WTC11 (cell line): Measurements from ENCODE around the gene MAEA. TPM values are rescaled to one million over a fixed set of nuclear protein-coding genes. Genes with fewer than 3 reads are reported as not detected.

Source experiments
- EMX1 ChIP-seq: fragments of 250-450 bp; sonication (Bioruptor Pico); IDR thresholded peaks from 2 replicates; pipeline ENCODE4 v1.8.0; 2021; ENCODE audit warnings: mild to moderate bottlenecking
- MXD4 ChIP-seq: fragments of 250-450 bp; sonication (Bioruptor Pico); IDR thresholded peaks from 2 replicates; pipeline ENCODE4 v1.8.0; 2021; ENCODE audit warnings: mild to moderate bottlenecking, moderate library complexity, borderline replicate concordance
- NR1H2 ChIP-seq: sonication (generic); formaldehyde crosslinking; IDR thresholded peaks from 2 replicates; pipeline ENCODE4 v1.9.0; 2021; ENCODE audit warnings: mild to moderate bottlenecking, moderate library complexity, missing genetic modification reagents
- TCF7 ChIP-seq: sonication (generic); formaldehyde crosslinking; IDR thresholded peaks from 2 replicates; pipeline ENCODE4 v1.8.0; 2022; ENCODE audit warnings: mild to moderate bottlenecking, low read depth, missing genetic modification reagents, moderate library complexity
- ZBTB21 ChIP-seq: sonication (generic); formaldehyde crosslinking; IDR thresholded peaks from 2 replicates; pipeline ENCODE4 v1.8.1; 2023; ENCODE audit warnings: mild to moderate bottlenecking, missing genetic modification reagents, borderline replicate concordance
- ZNF219 ChIP-seq: sonication (generic); formaldehyde crosslinking; IDR thresholded peaks from 2 replicates; pipeline ENCODE4 v1.8.0; 2023; ENCODE audit warnings: missing genetic modification reagents, mild to moderate bottlenecking, borderline replicate concordance
- total RNA-seq: library from RNA; stranded (reverse); gene quantifications from 3 replicates; pipeline ENCODE4 v1.2.3, GENCODE V29; 2021
- TF ChIP-seq, protein P1 (sequence below): sonication (generic); formaldehyde crosslinking; IDR thresholded peaks from 2 replicates; pipeline ENCODE4 v1.8.0; 2022; ENCODE audit warnings: missing genetic modification reagents
- TF ChIP-seq, protein P2 (sequence below): sonication (generic); formaldehyde crosslinking; IDR thresholded peaks from 2 replicates; pipeline ENCODE4 v1.8.0; 2023; ENCODE audit warnings: missing genetic modification reagents
- TF ChIP-seq, protein P3 (sequence below): sonication (generic); formaldehyde crosslinking; IDR thresholded peaks from 2 replicates; pipeline ENCODE4 v1.8.1; 2022; ENCODE audit warnings: low read depth, mild to moderate bottlenecking, moderate library complexity, missing genetic modification reagents, borderline replicate concordance
- TF ChIP-seq, protein P4 (sequence below): sonication (generic); formaldehyde crosslinking; IDR thresholded peaks from 2 replicates; pipeline ENCODE4 v1.8.0; 2023; ENCODE audit warnings: mild to moderate bottlenecking, missing genetic modification reagents
- TF ChIP-seq, protein P5 (sequence below): fragments of 250-450 bp; sonication (Bioruptor Pico); IDR thresholded peaks from 2 replicates; pipeline ENCODE4 v1.8.0; 2021; ENCODE audit warnings: mild to moderate bottlenecking
- TF ChIP-seq, protein P6 (sequence below): sonication (generic); formaldehyde crosslinking; conservative IDR thresholded peaks from 2 replicates; pipeline ENCODE4 v1.8.1; 2022; ENCODE audit warnings: mild to moderate bottlenecking, missing genetic modification reagents
- TF ChIP-seq, protein P7 (sequence below): fragments of 200-600 bp; IDR thresholded peaks from 2 replicates; pipeline ENCODE4 v1.8.0; 2022; ENCODE audit warnings: antibody characterized with exemption

Gene MAEA
- total RNA-seq, 1 experiment from 2014 or later = 86.9 TPM

DNA sequence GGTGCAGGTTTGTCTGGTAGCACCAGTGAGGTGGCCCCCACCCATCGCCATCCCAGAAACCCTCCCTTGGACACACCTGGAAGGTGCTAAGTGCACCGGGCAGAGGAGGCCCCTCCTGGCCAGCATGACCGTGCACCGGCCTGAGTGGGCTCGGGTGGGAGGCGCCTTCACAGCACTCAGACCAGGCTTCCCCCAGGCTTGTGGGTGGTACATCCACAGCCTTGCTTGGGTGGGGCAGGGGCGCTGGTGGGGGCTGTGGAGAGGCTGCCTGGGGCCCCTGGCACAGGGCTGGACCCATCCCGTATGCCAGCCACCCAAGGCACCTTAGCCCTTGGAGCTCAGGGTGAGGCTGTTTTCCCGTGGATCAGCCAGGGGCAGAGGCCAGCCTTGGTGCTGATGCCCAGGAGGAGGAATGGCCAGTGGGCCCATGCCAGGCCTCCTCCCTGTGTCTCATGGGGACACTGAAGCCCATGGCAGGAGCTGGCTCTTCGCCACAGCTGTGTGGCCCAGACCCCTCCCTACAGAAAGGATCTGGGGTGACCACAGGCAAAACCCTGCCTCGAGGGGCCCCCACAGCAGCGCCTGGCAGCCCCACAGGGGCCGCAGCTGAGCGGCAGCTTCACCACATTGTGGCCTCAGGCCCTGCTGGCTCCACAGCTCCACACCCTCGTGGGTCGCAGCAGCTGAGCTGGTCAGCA, 95.1 kb downstream of the MAEA start (continued):
- TF ChIP-seq, protein P1, sequence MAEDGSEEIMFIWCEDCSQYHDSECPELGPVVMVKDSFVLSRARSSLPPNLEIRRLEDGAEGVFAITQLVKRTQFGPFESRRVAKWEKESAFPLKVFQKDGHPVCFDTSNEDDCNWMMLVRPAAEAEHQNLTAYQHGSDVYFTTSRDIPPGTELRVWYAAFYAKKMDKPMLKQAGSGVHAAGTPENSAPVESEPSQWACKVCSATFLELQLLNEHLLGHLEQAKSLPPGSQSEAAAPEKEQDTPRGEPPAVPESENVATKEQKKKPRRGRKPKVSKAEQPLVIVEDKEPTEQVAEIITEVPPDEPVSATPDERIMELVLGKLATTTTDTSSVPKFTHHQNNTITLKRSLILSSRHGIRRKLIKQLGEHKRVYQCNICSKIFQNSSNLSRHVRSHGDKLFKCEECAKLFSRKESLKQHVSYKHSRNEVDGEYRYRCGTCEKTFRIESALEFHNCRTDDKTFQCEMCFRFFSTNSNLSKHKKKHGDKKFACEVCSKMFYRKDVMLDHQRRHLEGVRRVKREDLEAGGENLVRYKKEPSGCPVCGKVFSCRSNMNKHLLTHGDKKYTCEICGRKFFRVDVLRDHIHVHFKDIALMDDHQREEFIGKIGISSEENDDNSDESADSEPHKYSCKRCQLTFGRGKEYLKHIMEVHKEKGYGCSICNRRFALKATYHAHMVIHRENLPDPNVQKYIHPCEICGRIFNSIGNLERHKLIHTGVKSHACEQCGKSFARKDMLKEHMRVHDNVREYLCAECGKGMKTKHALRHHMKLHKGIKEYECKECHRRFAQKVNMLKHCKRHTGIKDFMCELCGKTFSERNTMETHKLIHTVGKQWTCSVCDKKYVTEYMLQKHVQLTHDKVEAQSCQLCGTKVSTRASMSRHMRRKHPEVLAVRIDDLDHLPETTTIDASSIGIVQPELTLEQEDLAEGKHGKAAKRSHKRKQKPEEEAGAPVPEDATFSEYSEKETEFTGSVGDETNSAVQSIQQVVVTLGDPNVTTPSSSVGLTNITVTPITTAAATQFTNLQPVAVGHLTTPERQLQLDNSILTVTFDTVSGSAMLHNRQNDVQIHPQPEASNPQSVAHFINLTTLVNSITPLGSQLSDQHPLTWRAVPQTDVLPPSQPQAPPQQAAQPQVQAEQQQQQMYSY = no peak
- TF ChIP-seq, protein P2, sequence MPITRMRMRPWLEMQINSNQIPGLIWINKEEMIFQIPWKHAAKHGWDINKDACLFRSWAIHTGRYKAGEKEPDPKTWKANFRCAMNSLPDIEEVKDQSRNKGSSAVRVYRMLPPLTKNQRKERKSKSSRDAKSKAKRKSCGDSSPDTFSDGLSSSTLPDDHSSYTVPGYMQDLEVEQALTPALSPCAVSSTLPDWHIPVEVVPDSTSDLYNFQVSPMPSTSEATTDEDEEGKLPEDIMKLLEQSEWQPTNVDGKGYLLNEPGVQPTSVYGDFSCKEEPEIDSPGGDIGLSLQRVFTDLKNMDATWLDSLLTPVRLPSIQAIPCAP (CRISPR knock-in tag) = no peak
- TF ChIP-seq ZBTB21 (CRISPR knock-in tag) = no peak
- no peak for TF ChIP-seq TCF7
- TF ChIP-seq, protein P3, sequence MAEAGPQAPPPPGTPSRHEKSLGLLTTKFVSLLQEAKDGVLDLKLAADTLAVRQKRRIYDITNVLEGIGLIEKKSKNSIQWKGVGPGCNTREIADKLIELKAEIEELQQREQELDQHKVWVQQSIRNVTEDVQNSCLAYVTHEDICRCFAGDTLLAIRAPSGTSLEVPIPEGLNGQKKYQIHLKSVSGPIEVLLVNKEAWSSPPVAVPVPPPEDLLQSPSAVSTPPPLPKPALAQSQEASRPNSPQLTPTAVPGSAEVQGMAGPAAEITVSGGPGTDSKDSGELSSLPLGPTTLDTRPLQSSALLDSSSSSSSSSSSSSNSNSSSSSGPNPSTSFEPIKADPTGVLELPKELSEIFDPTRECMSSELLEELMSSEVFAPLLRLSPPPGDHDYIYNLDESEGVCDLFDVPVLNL (CRISPR knock-in tag) = no peak
- TF ChIP-seq, protein P4, sequence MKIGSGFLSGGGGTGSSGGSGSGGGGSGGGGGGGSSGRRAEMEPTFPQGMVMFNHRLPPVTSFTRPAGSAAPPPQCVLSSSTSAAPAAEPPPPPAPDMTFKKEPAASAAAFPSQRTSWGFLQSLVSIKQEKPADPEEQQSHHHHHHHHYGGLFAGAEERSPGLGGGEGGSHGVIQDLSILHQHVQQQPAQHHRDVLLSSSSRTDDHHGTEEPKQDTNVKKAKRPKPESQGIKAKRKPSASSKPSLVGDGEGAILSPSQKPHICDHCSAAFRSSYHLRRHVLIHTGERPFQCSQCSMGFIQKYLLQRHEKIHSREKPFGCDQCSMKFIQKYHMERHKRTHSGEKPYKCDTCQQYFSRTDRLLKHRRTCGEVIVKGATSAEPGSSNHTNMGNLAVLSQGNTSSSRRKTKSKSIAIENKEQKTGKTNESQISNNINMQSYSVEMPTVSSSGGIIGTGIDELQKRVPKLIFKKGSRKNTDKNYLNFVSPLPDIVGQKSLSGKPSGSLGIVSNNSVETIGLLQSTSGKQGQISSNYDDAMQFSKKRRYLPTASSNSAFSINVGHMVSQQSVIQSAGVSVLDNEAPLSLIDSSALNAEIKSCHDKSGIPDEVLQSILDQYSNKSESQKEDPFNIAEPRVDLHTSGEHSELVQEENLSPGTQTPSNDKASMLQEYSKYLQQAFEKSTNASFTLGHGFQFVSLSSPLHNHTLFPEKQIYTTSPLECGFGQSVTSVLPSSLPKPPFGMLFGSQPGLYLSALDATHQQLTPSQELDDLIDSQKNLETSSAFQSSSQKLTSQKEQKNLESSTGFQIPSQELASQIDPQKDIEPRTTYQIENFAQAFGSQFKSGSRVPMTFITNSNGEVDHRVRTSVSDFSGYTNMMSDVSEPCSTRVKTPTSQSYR (CRISPR knock-in tag) = no peak
- TF ChIP-seq, protein P5, sequence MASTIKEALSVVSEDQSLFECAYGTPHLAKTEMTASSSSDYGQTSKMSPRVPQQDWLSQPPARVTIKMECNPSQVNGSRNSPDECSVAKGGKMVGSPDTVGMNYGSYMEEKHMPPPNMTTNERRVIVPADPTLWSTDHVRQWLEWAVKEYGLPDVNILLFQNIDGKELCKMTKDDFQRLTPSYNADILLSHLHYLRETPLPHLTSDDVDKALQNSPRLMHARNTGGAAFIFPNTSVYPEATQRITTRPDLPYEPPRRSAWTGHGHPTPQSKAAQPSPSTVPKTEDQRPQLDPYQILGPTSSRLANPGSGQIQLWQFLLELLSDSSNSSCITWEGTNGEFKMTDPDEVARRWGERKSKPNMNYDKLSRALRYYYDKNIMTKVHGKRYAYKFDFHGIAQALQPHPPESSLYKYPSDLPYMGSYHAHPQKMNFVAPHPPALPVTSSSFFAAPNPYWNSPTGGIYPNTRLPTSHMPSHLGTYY (CRISPR knock-in tag) = no peak
- no peak for TF ChIP-seq NR1H2 (CRISPR knock-in tag)
- TF ChIP-seq, protein P6, sequence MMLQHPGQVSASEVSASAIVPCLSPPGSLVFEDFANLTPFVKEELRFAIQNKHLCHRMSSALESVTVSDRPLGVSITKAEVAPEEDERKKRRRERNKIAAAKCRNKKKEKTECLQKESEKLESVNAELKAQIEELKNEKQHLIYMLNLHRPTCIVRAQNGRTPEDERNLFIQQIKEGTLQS (CRISPR knock-in tag) = no peak
- TF ChIP-seq, protein P7, sequence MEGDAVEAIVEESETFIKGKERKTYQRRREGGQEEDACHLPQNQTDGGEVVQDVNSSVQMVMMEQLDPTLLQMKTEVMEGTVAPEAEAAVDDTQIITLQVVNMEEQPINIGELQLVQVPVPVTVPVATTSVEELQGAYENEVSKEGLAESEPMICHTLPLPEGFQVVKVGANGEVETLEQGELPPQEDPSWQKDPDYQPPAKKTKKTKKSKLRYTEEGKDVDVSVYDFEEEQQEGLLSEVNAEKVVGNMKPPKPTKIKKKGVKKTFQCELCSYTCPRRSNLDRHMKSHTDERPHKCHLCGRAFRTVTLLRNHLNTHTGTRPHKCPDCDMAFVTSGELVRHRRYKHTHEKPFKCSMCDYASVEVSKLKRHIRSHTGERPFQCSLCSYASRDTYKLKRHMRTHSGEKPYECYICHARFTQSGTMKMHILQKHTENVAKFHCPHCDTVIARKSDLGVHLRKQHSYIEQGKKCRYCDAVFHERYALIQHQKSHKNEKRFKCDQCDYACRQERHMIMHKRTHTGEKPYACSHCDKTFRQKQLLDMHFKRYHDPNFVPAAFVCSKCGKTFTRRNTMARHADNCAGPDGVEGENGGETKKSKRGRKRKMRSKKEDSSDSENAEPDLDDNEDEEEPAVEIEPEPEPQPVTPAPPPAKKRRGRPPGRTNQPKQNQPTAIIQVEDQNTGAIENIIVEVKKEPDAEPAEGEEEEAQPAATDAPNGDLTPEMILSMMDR = no peak
- TF ChIP-seq ZNF219 (CRISPR knock-in tag) = no peak
- TF ChIP-seq MXD4 (CRISPR knock-in tag) = no peak
- no peak for TF ChIP-seq EMX1
